Stimulated activated CD4-positive, alpha-beta T cell treated with anti-CD3 and anti-CD28 coated beads, TNF-alpha, amount 100 ng/mL, for 1 hour (primary cell): ENCODE results near the gene MACF1.
"Not testable (repeated sequence)": the region's sequence is repeated elsewhere in the genome, so short reads cannot be mapped to it uniquely, and the experiment has no call there.

Experiments used
- DNase-seq, 3 donors: peaks; one replicate each; pipeline ENCODE4 v3.0.0-alpha.2; 2020; ENCODE audit warnings: low read depth in 3 of 3, low spot score in 1 of 3

MACF1 gene

DNA sequence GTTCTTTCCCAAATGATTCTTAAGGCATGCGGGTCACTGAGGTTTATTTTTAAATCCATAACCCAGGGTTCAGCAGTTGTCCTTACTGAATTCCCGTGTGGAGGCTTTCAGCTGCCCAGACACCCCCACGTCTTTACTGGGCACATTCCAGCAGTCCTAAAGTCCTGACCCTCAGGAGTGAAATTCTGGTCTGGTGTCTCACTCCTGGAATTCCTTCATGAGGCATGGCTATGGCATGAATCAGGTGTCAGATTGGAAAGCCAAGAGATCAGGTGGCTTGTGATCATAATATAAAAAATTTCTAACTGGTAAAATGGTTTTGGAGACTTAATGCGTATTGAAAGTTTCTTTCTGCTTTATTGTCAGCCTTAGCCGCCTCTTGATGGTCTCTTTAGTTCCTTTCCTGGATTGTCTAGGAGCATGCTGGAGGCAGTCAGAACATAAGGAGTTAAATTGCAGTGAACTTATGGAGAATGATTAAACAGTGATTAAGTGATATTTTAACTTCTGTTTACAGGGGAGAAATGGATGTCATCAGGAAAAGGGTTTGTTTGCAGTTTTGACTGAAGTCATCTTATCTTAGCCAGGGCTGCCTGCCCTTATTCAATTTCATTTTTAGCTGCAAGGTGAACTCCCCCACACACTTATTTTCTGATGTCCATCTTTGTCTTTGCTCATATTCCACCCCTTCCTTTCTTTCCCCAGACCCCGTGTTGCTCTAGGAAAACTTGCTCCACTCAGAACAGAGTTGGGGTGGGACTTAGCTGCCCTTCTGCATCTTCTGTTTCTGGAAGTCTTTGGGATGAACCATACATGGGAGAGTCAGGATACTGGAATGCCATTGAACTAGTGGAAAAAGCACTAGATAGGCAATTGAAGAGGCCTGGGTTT, 25.7 kb upstream of the MACF1 start:
- no peak for DNase-seq

DNA sequence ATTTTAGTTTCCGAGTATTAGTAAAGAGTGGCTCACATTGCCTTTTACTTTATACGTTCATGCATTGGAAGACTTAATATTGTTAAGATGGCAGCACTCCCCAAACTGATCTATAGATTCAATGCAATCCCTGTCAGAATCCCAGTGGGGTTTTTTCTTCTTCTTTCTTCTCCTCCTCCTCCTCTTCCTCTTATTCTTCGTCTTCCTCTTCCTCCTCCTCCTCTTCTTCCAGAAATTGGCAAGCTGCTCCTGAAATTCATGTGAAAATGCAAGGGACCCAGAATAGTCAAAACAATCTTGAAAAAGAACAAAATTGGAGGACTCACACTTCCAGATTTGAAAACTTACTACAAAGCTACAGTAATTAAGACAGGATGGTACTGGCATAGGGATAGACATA, 23.2 kb upstream of the MACF1 start:
- DNase-seq: no peak

DNA sequence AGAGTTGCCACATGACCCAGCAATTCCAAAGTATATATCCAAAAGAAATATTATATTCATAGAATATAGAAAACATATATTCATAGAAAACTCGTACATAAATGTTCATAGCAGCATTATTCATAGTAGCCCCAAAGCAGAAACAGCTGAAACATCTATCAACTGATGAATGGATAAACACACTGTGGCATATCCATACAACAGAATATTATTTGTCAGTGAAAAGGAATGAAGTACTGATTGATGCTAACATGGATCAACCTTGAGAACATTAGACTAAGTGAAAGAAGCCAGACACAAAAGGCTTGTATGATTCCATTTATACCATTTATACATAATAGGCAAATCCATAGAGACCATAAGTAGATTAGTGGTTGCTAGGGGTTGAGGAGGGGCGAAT, 21.7 kb upstream of the MACF1 start:
- no peak for DNase-seq

DNA sequence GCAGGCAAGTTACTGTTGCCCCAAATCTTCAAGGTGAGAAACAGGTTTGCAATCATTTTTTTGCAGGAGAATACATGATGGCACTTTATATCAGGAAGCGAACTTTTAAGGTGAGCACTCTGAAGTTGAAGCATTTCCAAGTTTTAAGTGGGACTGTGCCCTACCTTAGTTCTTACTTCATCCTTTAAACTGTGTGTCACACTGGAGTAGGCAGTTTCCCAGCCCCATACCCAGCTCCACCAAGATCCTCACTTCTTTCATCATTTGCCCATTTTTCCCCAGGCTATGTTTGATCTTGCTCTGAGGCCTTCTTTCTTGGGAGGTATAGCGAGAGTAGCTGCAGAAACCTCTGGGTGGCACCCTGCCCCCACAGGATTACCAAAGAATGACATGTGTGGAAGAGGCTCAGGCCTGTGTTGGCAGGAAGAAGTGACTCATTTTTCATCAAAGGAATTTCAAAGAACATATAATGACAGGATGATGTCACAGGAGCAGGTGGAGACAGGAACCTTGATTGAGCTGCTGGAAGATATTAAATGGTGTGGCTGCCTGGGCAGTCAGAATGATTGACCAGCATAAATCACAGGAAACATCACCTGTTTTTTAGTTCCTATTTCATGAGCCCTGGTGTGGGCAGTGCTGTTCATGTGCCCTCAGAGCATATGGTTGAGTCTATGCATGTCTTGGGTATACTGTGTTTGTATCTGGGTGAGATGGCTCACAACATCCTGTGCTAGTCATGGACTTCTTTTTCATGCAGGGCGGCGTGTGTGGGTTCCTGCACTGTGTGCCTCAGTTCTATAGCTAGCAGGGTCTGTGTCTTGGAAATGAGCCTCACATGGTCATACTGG, 20.8 kb upstream of the MACF1 start:
- peak; percentile 55 to 72 (median 71) for DNase-seq

DNA sequence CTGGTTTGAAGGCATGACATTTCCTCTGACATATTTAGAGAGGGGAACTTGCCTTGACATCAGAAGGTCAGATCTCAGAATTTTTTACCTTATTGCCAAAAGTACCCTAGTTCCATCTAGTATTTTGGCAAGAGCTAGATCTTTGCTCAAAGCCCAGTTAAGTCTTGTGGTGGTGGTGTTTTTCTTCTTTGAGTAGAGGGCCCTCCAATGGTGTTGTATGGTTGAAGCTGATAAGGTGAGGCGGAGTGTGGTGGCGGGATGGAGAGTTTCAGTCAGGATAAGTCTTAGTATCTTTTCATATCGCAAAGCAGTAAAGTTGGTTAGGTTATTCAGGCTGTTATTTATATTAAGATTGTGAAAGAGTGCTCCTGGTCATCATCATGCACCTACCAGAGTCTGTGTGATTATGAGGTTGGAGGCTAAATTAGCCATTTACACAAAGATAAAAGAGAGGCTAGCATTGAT, 20.1 kb upstream of the MACF1 start:
- DNase-seq: no peak

DNA sequence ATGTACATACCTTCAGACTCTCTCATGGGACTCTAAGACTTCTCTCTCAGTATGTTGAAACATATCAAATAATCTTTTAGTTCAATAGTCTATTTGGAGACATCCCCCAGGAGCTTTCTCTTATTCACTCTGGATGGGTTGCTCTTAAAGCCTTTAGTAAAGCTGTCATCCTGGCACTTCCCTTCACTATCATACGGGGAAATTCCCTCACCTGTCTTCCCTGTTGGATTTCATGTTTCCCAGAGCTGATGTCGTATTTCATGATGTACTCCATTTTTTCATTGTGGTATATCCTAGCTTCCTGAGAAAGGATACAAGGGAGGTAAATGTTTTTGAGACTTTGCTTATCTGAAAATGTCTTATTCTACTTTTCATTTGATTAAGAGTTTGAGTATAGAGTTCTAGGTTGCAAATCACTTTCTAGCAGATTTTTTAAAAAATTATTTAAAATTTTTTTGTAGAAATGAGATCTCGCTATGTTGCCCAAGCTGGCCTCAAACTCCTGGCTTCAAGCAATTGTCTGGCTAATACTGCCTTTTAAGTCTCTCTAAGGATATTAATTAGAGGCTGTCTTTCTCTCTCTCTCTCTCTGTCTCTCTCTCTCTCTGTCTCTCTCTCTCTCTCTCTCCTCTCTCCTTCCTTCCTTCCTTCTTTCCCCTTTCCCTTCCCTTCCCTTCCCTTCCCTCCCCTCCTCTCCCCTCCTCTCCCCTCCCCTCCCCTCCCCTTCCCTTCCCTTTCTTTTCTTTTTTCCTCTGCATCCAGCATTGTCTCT, 17.0 kb upstream of the MACF1 start:
- no peak for DNase-seq

DNA sequence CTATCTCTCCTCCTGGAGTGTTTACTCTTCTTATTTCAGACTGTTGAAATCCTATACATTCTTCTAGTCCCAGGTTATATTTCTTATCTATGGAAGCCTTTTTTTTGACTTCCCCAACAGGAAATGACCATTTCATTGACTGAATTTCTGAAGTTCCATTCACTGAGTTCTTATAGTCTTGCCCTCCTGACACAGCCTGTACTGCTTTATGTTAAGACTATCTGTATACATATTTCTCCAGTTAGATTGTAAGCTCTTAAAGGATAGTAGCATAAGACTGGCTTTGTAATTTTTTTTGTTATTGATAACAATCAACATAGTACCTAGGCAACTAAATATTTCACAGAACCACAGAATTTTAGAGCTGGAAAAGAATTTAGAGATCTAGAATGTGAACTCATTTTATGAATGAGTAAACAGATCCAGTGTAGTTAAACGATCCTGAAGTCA, 14.9 kb upstream of the MACF1 start:
- DNase-seq: no peak

DNA sequence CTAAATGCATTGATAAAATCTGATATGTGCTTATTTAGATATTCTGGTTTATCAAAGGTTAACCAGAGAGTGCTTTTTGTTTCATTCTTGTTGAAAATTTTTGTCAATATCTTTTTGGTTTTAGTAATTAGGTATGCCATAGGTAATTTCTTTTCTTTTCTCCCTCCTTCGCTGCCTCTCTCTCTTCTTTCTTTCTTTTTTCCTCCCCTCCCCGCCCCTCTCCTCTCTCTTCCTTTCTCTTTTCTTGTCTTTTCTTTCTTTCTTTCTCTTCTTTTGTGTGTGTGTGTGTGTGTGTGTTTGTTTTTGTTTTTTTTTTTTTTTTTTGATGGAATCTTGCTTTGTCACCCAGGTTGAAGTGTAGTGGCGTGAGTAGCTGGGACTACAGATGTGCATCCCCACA, 14.4 kb upstream of the MACF1 start:
- DNase-seq: no peak

DNA sequence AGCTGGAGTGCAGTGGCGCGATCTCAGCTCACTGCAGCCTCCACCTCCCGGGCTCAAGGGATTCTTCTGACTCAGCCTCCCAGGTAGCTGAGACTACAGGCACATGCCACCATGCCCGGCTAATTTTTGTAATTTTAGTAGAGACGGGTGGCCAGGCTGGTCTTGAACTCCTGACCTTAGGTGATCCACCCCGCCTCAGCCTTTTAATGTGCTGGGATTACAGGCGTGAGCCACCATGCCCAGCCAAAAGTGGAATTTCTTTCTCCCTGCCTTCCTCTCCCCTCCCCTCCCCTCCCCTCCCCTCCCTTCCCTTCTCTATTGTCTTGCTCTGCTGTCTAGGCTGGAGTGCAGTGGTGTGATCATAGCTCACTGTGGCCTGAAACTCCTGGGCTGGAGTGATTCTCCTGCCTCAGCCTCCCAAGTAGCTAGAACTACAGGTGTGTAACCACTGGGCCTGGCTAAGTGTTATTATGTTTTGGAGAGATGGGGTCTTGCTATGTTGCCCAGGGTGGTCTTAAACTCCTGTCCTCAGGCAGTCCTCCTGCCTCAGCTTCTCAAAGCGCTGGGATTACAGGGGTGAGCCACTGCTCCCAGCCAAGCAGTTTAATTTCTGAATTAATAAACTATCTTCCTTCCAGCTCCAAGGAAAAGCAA, 10.0 kb upstream of the MACF1 start:
- DNase-seq: no peak

DNA sequence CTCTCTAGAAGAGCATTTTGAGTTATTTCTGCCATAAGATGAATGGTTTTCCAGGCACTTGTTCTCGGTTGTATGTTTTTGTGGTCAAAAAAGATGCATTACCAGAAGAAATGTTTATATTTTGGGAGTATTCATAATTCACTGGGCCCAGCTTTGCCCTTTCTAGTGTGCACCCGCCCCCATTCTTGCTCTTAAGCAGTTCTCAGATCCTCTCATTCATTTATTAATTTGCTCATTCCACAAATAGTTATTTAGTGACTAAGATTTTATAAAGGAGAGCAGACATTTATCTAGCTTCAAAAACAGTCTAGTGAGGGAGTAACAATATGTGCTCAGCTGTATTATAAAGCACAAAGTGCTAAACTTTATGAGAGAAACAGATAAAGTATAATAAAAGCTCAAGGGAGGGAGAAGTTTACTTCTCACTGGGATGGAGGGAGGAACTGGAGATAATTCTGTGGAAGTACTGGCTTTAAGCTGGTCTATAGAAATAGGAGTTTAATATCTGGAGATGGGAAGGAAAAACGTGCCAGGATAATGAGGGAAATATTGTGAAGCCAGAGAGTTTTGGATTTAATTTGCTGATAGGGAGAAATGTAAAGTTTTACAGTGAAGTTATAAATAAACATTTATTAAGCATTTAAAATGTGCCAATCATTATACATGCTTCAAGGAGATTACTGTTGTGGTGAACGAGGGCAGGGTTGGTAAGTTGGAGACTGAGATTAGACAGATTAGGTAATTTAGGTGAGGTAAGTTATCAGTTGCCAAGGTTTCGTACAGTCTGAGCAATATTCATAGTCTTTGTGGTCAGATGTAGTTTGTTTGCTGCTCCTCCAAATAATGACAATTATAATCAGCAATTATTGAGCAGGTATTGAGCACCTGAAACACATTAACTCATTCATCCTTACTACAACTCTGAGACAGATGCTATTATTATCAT, 9.1 kb upstream of the MACF1 start:
- no peak for DNase-seq

DNA sequence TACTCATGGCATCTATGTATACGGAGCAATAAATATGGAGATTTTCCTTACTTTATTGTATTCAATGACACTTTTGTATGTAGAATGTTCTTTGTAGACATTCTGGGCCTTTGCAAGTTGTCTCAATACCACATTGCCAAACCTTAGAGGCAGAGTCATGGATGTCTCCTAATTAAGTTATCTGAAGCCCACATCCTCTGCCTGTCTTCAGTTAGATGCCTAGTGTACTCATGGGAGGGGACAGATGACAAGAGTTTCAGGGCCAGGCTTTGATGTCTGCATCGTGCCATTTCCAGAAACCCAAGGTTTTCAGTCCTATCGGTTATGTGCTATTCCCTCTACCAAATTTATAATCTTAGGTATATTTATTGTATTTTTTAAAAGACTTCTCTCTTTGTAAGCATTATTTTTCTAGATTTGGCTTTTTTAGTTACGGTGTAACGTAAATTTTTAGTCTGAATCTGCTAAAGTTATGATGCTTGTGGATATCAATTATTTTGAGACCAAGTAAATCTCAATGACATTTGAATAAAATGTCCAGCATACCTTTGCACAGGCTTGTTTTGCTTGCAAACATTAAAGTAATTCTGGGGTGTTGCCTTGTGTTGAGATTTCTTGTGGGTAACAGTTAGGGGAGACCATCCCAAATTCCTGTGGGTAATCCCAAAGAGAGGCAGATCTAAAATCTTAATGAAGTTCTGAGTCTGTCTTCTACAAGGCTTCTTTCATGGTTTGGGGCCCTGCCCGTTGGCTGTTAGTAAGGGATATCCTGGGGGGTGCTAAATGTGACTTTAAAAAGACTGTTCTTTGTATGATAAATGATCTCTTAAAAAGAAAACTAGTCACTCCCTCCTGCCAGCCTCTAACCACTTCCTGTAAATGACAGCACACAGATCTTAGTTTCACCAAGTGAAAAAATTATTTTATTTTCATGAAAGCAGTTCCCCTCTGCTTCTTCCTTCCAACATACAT, 8.0 kb upstream of the MACF1 start:
- DNase-seq: peak in 1 of 3 donors; percentile 43

DNA sequence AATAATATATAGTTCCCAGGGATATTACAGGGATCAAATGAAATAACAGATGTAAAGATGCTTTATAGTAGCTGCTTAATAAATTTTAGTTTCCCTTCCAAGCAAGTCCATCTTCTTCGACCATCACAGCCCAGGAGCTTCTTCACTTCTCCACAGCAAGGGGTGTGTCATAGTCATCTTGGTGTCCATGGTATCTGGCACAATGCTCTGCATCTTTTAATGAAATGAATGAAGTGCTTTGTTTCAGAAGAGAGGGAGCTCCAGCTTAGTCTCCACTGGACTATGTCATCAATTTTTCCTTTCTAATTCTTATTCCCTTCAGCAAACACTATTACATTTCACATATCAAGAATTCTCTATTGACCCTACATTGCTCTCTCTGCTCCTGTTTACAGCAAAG, 4.9 kb upstream of the MACF1 start:
- no peak for DNase-seq

DNA sequence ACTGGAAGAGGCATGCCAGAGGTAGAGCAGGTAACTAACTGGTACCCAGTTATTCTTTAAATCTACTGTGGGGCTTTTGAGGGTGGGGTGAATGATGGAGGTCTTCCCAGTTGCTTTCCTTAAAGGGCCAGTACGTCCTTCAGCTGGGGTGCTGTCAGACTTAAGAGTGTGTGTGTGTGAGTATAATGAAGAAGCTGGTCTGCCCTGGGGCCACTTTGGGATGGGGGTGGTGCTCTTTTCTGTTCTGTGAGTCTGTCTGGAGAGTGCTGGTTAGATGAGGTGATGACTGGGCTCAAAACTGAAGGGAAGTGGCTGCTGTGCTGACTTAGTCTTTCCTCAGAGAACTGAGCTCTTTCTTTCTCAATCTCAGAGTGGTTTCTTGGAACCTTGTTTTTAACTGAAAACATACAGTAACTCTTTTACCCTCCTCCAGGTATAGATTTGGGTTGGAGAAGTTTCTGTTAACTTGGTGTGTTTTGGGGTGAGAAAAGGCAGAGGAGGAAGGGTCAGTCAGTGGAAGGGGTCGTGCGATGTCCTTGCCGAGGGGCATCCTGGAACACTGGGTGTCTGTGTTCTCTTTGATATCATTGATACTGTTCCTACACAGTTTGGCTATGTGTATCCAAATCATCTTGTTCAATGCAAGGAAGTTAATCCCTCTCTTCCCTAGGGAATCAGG, 746 bp downstream of the MACF1 start:
- peak; percentile 42 to 50 (median 48) for DNase-seq

DNA sequence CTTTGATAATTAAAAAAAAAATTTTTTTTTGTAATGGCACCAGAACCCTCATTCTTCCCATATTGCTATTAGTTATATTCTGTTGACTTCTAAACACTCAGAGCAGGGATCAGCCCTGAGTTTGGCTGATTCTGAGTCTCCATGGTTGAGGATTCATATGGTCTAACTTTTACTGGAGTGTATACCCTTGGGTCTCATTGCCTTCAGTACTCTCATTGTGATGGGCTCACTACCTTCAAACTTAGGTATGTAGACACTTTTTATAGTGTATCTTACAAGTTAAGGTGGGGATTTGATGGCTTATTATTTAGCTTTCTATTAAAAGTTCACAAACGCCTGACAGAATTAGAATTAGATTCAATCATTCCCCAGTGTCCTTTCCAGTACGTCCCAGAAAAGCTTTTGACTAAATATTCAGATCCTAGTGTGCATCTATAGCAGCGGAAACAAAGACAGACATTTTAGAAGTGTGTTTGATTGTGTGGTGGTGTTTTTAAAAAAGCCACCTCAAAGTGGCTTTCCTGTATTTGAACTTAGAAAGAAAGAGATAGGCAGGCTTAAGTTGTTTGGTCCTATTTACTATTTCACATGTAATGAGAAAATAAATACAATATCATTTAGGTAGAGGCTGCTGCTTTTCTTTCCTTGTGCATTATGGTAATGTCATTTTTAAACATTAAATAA, 1.4 kb downstream of the MACF1 start:
- DNase-seq: no peak

DNA sequence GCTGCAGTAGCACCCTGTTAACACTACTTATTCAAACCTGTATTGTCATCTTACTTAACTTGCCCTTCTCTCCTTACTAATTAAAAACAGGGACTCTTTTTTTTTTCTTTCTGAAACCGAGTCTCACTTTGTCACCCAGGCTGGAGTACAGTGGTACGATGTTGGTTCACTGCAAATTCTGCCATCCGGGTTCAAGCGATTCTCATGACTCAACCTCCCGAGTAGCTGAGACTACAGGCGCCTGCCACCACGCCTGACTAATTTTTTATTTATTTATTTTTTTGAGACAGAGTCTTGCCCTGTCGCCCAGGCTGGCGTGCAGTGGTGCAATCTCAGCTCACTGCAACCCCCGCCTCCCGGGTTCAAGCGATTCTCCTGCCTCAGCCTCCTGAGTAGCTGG, 3.9 kb downstream of the MACF1 start:
- not testable (repeated sequence) for DNase-seq

DNA sequence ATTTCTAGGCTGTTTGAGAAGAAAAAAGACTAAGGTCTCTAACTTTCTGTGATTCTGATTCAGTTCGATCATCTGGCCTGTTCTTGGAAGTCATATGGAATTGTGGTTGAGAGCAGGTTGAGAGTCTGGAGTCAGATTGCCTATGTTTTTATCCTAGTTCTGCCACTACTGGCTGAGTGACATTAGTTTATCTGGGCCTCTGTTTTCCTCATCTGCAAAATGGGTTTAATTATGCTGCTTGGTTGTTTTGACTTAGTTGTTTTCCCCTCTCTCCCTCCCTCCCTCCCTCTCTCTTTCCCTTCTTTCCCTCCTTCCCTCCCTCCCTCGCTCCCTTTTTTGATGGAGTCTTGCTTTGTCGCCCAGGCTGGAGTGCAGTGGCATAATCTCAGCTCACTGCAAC, 6.2 kb downstream of the MACF1 start:
- DNase-seq: no peak

DNA sequence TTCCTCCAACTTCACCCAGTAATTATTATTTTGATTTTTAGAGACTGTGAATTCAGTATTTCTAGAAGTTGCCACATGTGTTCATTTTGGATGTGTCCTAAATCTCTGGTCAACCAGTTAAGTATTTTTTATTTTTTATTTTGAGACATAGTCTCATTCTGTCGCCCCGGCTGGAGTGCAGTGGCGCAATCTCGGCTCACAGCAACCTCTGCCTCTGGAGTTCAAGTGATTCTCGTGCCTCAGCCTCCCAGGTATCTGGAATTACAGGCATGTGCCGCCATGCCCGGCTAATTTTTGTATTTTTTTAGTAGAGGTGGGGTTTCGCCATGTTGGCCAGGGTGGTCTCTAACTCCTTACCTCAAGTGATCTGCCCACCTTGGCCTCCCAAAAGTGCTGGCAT, 8.0 kb downstream of the MACF1 start:
- no peak for DNase-seq
